ENCODE results near the gene PTPRCAP.
A peak's percentile ranks its signal among the peaks of the same experiment; 100 is the strongest.
"Not testable (repeated sequence)": the region's sequence is repeated elsewhere in the genome, so short reads cannot be mapped to it uniquely, and the experiment has no call there.

The PTPRCAP gene

GRCh38 chr11:67437082-67437808 is at the start of gene PTPRCAP:
PTPRCAP (minus strand) TSS chr11:67437682; CDS start chr11:67437619, 63 bp downstream.
- DNase-seq (ENCODE audit: low read depth in 2 of 2, low spot score in 1 of 2), result peak; percentile 49 to 62

GRCh38 chr11:67486481-67487195 is 49.2 kb upstream of the PTPRCAP start:
- no peak for DNase-seq (ENCODE audit: low read depth in 2 of 2, low spot score in 1 of 2)

- DNase-seq (ENCODE audit: low read depth in 2 of 2, low spot score in 1 of 2), result not testable (repeated sequence)
Observed at GRCh38 chr11:67485873-67486361, 48.4 kb upstream of the PTPRCAP start.

GRCh38 chr11:67484847-67485311 is 47.4 kb upstream of the PTPRCAP start:
- DNase-seq (ENCODE audit: low read depth in 2 of 2, low spot score in 1 of 2), result no peak

GRCh38 chr11:67483831-67484665 is 46.6 kb upstream of the PTPRCAP start:
- no peak for DNase-seq (ENCODE audit: low read depth in 2 of 2, low spot score in 1 of 2)

GRCh38 chr11:67482827-67483798 is 45.6 kb upstream of the PTPRCAP start, which contains the start of gene AIP:
AIP (plus strand) TSS chr11:67483026; CDS start chr11:67483159, 133 bp downstream.
- peak; percentile 89 to 93 for DNase-seq (ENCODE audit: low read depth in 2 of 2, low spot score in 1 of 2)

- no peak for DNase-seq (ENCODE audit: low read depth in 2 of 2, low spot score in 1 of 2)
Observed at GRCh38 chr11:67482275-67482826, 44.9 kb upstream of the PTPRCAP start.

- not testable (repeated sequence) for DNase-seq (ENCODE audit: low read depth in 2 of 2, low spot score in 1 of 2)
Observed at GRCh38 chr11:67477344-67478050, 40.0 kb upstream of the PTPRCAP start.

- DNase-seq (ENCODE audit: low read depth in 2 of 2, low spot score in 1 of 2), result not testable (repeated sequence)
Observed at GRCh38 chr11:67476692-67477091, 39.2 kb upstream of the PTPRCAP start.

GRCh38 chr11:67472882-67473281 is 35.4 kb upstream of the PTPRCAP start:
- DNase-seq (ENCODE audit: low read depth in 2 of 2, low spot score in 1 of 2), result no peak

- DNase-seq (ENCODE audit: low read depth in 2 of 2, low spot score in 1 of 2), result no peak
Observed at GRCh38 chr11:67470337-67471002, 33.0 kb upstream of the PTPRCAP start.

- no peak for DNase-seq (ENCODE audit: low read depth in 2 of 2, low spot score in 1 of 2)
Observed at GRCh38 chr11:67469508-67469811, 32.0 kb upstream of the PTPRCAP start.

GRCh38 chr11:67468759-67469507 is 31.5 kb upstream of the PTPRCAP start, which contains the start of gene TMEM134:
TMEM134 (minus strand) TSS chr11:67469251; CDS start chr11:67469192, 59 bp downstream.
- DNase-seq (ENCODE audit: low read depth in 2 of 2, low spot score in 1 of 2), result peak; percentile 81 to 84

- no peak for DNase-seq (ENCODE audit: low read depth in 2 of 2, low spot score in 1 of 2)
Observed at GRCh38 chr11:67468456-67468758, 30.9 kb upstream of the PTPRCAP start.

GRCh38 chr11:67468056-67468455 is 30.6 kb upstream of the PTPRCAP start:
- no peak for DNase-seq (ENCODE audit: low read depth in 2 of 2, low spot score in 1 of 2)

- DNase-seq (ENCODE audit: low read depth in 2 of 2, low spot score in 1 of 2), result no peak
Observed at GRCh38 chr11:67466962-67467771, 29.7 kb upstream of the PTPRCAP start.

- DNase-seq (ENCODE audit: low read depth in 2 of 2, low spot score in 1 of 2), result no peak
Observed at GRCh38 chr11:67466367-67466766, 28.9 kb upstream of the PTPRCAP start.

Data from stimulated activated CD8-positive, alpha-beta memory T cell treated with anti-CD3 and anti-CD28 coated beads, Interleukin-4, amount 100 ng/mL, for 4 hours (primary cell).